ENCODE results near the gene SPOUT1. TPM values are rescaled to one million over a fixed set of nuclear protein-coding genes. Genes with fewer than 3 reads are reported as not detected.
A peak's percentile ranks its signal among the peaks of the same experiment; 100 is the strongest.

SPOUT1 gene
- total RNA-seq, 1 donor from 2014 or later: 45.8 TPM

DNA sequence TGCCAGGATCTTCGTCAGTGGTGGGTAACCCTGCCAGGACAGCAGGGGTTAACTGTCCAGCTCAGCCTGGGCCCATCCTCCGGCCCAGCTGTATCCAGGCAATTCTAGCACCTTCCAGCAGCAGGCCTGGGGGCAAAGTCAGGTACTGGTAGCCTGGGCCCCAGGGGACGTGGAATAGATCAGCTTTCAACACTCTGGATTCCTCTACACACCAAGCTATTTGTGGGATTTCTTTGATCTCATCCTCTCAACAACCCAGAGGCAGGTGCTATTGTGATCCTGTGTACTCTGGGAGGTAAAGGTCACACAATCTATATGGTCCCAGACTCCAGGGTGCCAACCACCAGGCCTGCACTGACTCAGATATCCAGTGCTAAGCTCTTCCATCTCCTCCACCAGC is 8.7 kb upstream of the SPOUT1 start:
- no peaks in the 10 kb centered on the region for H3K4me1 ChIP-seq
- no peaks in the 10 kb centered on the region for H3K36me3 ChIP-seq
- no peak for DNase-seq
- no peak overlapping the region for H3K27ac ChIP-seq
- ATAC-seq: no peak
- TF ChIP-seq, protein P1, sequence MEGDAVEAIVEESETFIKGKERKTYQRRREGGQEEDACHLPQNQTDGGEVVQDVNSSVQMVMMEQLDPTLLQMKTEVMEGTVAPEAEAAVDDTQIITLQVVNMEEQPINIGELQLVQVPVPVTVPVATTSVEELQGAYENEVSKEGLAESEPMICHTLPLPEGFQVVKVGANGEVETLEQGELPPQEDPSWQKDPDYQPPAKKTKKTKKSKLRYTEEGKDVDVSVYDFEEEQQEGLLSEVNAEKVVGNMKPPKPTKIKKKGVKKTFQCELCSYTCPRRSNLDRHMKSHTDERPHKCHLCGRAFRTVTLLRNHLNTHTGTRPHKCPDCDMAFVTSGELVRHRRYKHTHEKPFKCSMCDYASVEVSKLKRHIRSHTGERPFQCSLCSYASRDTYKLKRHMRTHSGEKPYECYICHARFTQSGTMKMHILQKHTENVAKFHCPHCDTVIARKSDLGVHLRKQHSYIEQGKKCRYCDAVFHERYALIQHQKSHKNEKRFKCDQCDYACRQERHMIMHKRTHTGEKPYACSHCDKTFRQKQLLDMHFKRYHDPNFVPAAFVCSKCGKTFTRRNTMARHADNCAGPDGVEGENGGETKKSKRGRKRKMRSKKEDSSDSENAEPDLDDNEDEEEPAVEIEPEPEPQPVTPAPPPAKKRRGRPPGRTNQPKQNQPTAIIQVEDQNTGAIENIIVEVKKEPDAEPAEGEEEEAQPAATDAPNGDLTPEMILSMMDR (IDR thresholded peaks at IDR 0.05): no peak
- H3K4me3 ChIP-seq: no peak overlapping the region
- H3K27me3 ChIP-seq: no peaks in the 10 kb centered on the region
- no peaks in the 10 kb centered on the region for H3K9me3 ChIP-seq
- intact Hi-C loops (cut with DNase I): no loop called here

DNA sequence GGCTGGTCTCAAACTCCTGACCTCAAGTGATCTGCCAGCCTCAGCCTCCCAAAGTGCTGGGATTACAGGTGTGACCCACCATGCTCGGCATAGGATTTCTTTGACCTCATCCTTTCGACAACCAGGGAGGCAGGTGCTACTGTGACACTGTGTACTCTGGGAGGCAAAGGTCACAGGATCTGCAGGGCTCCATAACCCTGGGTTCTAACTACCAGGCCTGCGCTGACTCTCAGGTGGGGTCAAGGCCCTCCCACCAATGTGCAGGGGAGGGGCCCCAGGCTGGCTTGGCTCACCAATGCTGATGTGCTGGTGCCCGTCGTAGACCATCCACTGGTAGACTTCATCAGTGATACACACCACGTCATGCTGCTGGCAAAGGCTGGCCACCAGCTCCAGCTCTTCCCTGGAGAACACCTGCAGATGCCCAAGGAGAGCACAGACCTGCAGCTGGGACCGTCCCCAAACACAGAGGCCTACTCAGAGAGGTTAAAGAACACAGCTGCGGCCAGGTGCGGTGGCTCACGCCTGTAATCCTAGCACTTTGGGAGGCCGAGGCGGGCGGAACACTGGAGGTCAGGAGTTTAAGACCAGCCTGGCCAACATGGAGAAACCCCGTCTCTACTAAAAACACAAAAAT is 7.0 kb upstream of the SPOUT1 start:
- Histone ChIP-seq H3K4me3 (no peak overlapping the region), H3K9me3 (no peaks in the 10 kb centered on the region), H3K4me1 (no peaks in the 10 kb centered on the region), H3K27me3 (no peaks in the 10 kb centered on the region), H3K27ac (no peak overlapping the region), H3K36me3 (no peaks in the 10 kb centered on the region)
- ATAC-seq: no peak
- intact Hi-C loops (cut with DNase I): no loop called here
- TF ChIP-seq, protein P1 (IDR thresholded peaks at IDR 0.05): no peak
- DNase-seq: no peak

DNA sequence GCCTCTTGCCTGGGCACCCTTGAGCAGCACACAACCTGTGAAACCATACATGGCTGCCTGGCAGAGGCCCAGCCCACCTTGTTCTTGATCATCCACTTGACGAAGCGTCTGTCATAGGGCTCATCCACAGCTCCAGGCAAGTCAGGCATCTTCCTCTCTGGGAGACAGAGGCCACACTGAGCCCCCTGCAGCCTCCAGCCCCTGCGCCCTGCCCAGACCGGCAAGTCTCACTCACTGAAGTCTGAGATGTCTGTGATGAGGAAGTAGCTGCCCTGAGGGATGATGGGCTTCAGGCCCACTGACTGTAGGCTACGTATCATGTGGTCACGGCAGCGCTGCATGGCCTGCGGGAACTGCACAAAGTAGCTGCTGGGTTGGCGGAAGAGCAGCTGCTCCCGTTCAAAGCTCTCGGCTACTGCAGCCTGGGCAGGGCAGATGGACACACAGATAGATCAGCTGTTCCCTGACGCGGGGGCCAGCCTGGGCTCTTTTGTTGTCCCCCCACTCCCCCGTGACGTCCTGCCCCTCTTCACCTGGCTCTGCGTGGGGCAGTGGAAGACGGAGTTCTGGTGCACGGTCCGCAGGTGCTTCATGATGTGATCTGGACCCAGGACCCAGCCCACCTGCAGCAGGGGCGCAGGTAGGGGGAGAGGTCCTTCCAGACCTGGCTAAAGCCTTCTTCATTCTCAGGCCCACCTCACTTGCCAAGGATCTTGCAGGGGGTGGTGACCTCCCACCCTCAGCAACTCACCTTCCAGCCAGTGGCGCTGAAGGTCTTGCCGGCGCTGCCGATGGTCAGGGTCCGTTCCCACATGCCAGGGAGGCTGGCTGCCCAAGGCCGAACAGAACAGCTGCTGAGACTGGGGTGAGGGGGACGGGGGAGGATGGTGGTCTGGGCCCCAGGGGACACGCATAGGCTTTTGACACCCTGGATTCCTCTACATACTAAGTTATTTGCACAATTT is 5.9 kb upstream of the SPOUT1 start:
- TF ChIP-seq, protein P1 (IDR thresholded peaks at IDR 0.05): no peak
- no peak overlapping the region for H3K4me3 ChIP-seq
- no peaks in the 10 kb centered on the region for H3K9me3 ChIP-seq
- intact Hi-C loops (cut with DNase I): no loop called here
- no peak overlapping the region for H3K27ac ChIP-seq
- no peaks in the 10 kb centered on the region for H3K4me1 ChIP-seq
- ATAC-seq (no peak), DNase-seq (no peak)
- H3K36me3 ChIP-seq: no peaks in the 10 kb centered on the region
- no peaks in the 10 kb centered on the region for H3K27me3 ChIP-seq

DNA sequence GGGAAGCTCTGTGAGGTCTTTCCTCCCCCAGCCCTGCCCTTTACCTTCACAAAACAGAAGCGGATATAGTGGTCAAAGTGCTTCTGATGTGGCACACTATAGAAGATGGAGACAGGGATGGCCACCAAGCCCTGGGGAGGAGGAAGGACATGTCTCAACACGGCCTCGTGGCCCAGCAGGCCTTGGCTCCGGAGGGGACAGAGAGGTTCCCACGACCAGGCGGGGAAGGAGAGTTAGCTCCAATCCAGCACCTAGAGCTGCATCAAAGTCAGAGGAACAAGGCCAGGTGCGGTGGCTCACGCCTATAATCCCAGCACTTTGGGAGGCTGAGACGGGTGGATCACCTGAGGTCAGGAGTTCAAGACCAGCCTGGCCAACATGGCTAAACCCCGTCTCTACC is 4.1 kb upstream of the SPOUT1 start:
- no peak for ATAC-seq
- Histone ChIP-seq H3K27ac (no peak overlapping the region), H3K27me3 (no peaks in the 10 kb centered on the region), H3K9me3 (no peaks in the 10 kb centered on the region), H3K4me3 (no peak overlapping the region), H3K36me3 (no peaks in the 10 kb centered on the region), H3K4me1 (peaks cover 5% of the 10 kb centered on the region)
- DNase-seq: no peak
- TF ChIP-seq, protein P1 (IDR thresholded peaks at IDR 0.05): no peak
- intact Hi-C loops (cut with DNase I): no loop called here

DNA sequence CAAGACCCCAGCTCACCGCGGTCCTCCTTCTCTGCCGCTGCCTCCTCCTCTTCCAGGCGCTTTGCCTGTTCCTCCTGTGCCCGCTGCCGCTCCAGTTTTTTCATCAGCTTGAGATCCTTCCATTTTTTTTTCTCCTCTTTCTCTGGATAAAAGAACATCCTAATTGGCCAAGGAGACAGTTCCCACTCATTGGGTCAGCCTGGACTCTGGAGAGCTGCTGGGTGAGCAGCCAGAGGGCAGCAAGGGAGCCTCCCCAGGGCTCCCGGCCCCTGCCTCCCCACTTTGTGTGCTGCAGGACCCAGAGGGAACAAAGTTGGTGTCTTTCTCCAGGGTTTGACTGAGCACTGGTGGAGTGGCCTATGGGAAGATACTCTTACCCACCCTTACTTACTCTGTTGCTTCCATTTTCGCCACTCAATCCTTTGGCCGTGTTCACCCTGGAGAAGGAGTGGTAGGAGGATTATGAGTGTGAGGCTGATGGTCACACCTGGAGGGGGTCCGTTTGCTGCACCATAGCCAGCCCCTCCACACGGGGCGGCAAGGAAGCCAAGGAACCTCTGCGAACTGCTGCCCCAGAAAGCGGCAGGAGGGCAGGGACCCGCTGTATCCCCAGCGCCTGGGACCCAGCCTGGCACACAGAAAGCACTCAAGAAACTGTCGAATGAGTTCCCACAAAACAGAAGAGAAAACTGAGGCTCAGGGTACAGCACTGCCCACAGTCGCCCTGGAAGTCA is 708 bp downstream of the SPOUT1 start:
- Histone ChIP-seq H3K9me3 (no peaks in the 10 kb centered on the region), H3K36me3 (peaks cover 32% of the 10 kb centered on the region), H3K4me3 (peak overlapping the region; percentile 90), H3K4me1 (peaks cover 7% of the 10 kb centered on the region), H3K27ac (peak overlapping the region; percentile 85), H3K27me3 (no peaks in the 10 kb centered on the region)
- DNase-seq (no peak), ATAC-seq (no peak)
- intact Hi-C loops (cut with DNase I): no loop called here
- TF ChIP-seq, protein P1 (IDR thresholded peaks at IDR 0.05): no peak

Measured in upper lobe of right lung (tissue), 1 donor.